DMS 273 treated with DMSO at 0.1 percent for 48 hours (cell line): Measurements from ENCODE around the gene RALGPS1.

ENCODE experiments used
- DNase-seq: peaks from one replicate; lab custom pipeline; 2025; lab: John Stamatoyannopoulos, UW

RALGPS1 gene

GRCh38 chr9:127079446-127080140 is 165.0 kb downstream of the RALGPS1 start:
- no peak for DNase-seq

GRCh38 chr9:127081250-127082185 is 166.9 kb downstream of the RALGPS1 start:
- DNase-seq: no peak

- peak; percentile 16 for DNase-seq
Observed at GRCh38 chr9:127083138-127083980, 168.8 kb downstream of the RALGPS1 start.

- DNase-seq: no peak
Observed at GRCh38 chr9:127084076-127085039, 169.8 kb downstream of the RALGPS1 start.

GRCh38 chr9:127085186-127085585 is 170.6 kb downstream of the RALGPS1 start:
- no peak for DNase-seq

GRCh38 chr9:127086771-127087170 is 172.2 kb downstream of the RALGPS1 start:
- DNase-seq: no peak

- DNase-seq: no peak
Observed at GRCh38 chr9:127087411-127087810, 172.8 kb downstream of the RALGPS1 start.

GRCh38 chr9:127087836-127088235 is 173.3 kb downstream of the RALGPS1 start:
- DNase-seq: no peak

GRCh38 chr9:127088724-127089615 is 174.4 kb downstream of the RALGPS1 start:
- DNase-seq: no peak

GRCh38 chr9:127089631-127090081 is 175.1 kb downstream of the RALGPS1 start:
- DNase-seq: no peak

- no peak for DNase-seq
Observed at GRCh38 chr9:127090341-127090985, 175.9 kb downstream of the RALGPS1 start.

GRCh38 chr9:127091526-127091925 is 176.9 kb downstream of the RALGPS1 start:
- no peak for DNase-seq

GRCh38 chr9:127092041-127092608 is 177.5 kb downstream of the RALGPS1 start:
- no peak for DNase-seq

- no peak for DNase-seq
Observed at GRCh38 chr9:127093319-127094020, 178.9 kb downstream of the RALGPS1 start.

GRCh38 chr9:127095411-127095810 is 180.8 kb downstream of the RALGPS1 start:
- DNase-seq: no peak

GRCh38 chr9:127096208-127096607 is 181.6 kb downstream of the RALGPS1 start:
- no peak for DNase-seq

GRCh38 chr9:127097683-127098082 is 183.1 kb downstream of the RALGPS1 start:
- no peak for DNase-seq

GRCh38 chr9:127098916-127099553 is 184.5 kb downstream of the RALGPS1 start:
- DNase-seq: no peak
